Measurements from ENCODE around the gene CCDC13. TPM values are rescaled to one million over a fixed set of nuclear protein-coding genes. Genes with fewer than 3 reads are reported as not detected.

Gene CCDC13
- total and polyA plus RNA-seq, 2 of the 13 experiments (the other 11 are each of a cell fraction or from before 2014, with no cell fraction given), result 0.22 to 0.51 TPM

DNA sequence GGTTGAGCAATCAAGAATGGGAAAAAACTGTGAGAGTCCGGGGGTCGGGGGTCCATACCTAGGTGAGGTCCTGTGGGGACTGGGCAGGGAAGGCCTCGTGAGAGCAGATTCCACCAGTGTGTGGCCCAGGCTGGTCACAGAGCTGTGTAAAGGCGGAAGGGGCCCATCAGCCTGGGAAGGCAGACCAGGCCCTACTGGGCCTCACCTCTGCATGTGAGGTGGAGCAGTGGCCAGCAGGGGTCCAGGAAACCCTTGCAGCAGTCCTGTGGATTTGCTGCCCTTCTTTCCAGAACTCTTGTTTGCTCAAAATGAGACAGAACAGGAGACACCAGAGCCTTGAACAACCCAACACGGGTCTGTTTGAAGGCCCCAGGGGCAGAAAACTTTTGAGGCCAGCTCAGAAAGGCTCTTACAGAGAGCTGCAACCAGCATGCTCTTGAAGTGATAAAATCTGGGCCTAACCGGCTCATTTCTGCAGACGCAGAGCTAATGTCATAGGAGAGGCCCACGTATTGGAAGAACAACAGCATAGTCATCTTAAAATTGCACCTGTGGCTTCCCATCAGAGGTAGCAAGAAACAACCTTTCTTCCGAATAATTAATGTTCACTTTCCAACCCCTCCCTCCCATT lies 40.1 kb downstream of the CCDC13 start (continued):
- TF ChIP-seq, protein P1, sequence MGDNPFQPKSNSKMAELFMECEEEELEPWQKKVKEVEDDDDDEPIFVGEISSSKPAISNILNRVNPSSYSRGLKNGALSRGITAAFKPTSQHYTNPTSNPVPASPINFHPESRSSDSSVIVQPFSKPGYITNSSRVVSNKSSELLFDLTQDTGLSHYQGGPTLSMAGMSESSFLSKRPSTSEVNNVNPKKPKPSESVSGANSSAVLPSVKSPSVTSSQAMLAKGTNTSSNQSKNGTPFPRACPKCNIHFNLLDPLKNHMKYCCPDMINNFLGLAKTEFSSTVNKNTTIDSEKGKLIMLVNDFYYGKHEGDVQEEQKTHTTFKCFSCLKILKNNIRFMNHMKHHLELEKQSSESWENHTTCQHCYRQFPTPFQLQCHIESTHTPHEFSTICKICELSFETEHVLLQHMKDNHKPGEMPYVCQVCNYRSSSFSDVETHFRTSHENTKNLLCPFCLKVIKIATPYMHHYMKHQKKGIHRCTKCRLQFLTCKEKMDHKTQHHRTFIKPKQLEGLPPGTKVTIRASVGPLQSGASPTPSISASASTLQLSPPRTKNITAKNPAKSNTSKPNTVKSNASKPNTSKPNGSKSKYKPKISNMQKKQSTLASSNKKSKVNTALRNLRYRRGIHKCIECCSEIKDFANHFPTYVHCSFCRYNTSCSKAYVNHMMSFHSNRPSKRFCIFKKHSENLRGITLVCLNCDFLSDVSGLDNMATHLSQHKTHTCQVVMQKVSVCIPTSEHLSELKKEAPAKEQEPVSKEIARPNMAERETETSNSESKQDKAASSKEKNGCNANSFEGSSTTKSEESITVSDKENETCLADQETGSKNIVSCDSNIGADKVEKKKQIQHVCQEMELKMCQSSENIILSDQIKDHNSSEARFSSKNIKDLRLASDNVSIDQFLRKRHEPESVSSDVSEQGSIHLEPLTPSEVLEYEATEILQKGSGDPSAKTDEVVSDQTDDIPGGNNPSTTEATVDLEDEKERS (CRISPR knock-in tag; IDR thresholded peaks at IDR 0.05), result no peak
- TF ChIP-seq NRL (CRISPR knock-in tag; IDR thresholded peaks at IDR 0.05; ENCODE audit: borderline replicate concordance) (peak; percentile 51), ZNF543 (CRISPR knock-in tag; IDR thresholded peaks at IDR 0.05) (no peak), SALL1 (CRISPR knock-in tag; IDR thresholded peaks at IDR 0.05) (peak; percentile 60), CSRNP1 (CRISPR knock-in tag; IDR thresholded peaks at IDR 0.05) (no peak), ZBTB44 (CRISPR knock-in tag; IDR thresholded peaks at IDR 0.05) (no peak), POLR2G (IDR thresholded peaks at IDR 0.05; ENCODE audit: low read depth, low read length) (no peak; the same call in 1 of the 2 replicates), STAT5B (CRISPR knock-in tag; IDR thresholded peaks at IDR 0.05) (no peak), DNMT3B (CRISPR knock-in tag; conservative IDR thresholded peaks at IDR 0.05) (no peak), ZNF235 (CRISPR knock-in tag; IDR thresholded peaks at IDR 0.05; ENCODE audit: borderline replicate concordance) (no peak), ZNF501 (CRISPR knock-in tag; IDR thresholded peaks at IDR 0.05) (peak; percentile 49), FOXA1 (IDR thresholded peaks at IDR 0.05) (no peak), FOXA1 (CRISPR knock-in tag; IDR thresholded peaks at IDR 0.05) (peak; percentile 26; the same call in 1 of the 2 replicates), SALL2 (CRISPR knock-in tag; IDR thresholded peaks at IDR 0.05) (no peak; the same call in 1 of the 2 replicates), ZNF572 (CRISPR knock-in tag; IDR thresholded peaks at IDR 0.05) (no peak), ZNF224 (CRISPR knock-in tag; IDR thresholded peaks at IDR 0.05) (0 out of 2 replicates have a peak, but pooled peaks have one; percentile 55), GATAD2A (CRISPR knock-in tag; IDR thresholded peaks at IDR 0.05) (peak; percentile 28; the same call in 1 of the 2 replicates)
- TF ChIP-seq, protein P2, sequence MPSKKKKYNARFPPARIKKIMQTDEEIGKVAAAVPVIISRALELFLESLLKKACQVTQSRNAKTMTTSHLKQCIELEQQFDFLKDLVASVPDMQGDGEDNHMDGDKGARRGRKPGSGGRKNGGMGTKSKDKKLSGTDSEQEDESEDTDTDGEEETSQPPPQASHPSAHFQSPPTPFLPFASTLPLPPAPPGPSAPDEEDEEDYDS (CRISPR knock-in tag; IDR thresholded peaks at IDR 0.05), result no peak
- TF ChIP-seq, protein P3, sequence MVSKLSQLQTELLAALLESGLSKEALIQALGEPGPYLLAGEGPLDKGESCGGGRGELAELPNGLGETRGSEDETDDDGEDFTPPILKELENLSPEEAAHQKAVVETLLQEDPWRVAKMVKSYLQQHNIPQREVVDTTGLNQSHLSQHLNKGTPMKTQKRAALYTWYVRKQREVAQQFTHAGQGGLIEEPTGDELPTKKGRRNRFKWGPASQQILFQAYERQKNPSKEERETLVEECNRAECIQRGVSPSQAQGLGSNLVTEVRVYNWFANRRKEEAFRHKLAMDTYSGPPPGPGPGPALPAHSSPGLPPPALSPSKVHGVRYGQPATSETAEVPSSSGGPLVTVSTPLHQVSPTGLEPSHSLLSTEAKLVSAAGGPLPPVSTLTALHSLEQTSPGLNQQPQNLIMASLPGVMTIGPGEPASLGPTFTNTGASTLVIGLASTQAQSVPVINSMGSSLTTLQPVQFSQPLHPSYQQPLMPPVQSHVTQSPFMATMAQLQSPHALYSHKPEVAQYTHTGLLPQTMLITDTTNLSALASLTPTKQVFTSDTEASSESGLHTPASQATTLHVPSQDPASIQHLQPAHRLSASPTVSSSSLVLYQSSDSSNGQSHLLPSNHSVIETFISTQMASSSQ (IDR thresholded peaks at IDR 0.05; ENCODE audit: low read depth), result no peak
- TF ChIP-seq, protein P3 (CRISPR knock-in tag; IDR thresholded peaks at IDR 0.05; ENCODE audit: borderline replicate concordance), result no peak

All from HepG2 (cell line).